Natural killer cell (primary cell): ENCODE measurements around the gene STAC2. TPM values are rescaled to one million over a fixed set of nuclear protein-coding genes. Genes with fewer than 3 reads are reported as not detected.

Experiments
- ATAC-seq, 3 donors: fragments of 150-1000 bp in 2 of 3; fragments of 200-7000 bp in 1 of 3; cut with Tn5 transposase; 1 replicate in 1 of 3; 2 replicates in 2 of 3; pipeline ENCODE4 v1.10.0; 2021; ENCODE audit warnings: mild to moderate bottlenecking in 2 of 3, moderate library complexity in 2 of 3
- DNase-seq, 2 donors: peaks; one replicate each; pipeline versions ENCODE4 v3.0.0 to v3.0.0-alpha.2; 2013 to 2021; ENCODE audit warnings: mixed read lengths in 1 of 2
- H3K27ac ChIP-seq: one replicate; pipeline ENCODE4 v1.5.1; 2013; ENCODE audit warnings: mild to moderate bottlenecking, low read length
- H3K27me3 ChIP-seq: one replicate; pipeline ENCODE4 v1.6.1; 2013; ENCODE audit warnings: low read length; ENCODE audit not compliant: control insufficient read depth, insufficient read depth
- H3K36me3 ChIP-seq: one replicate; pipeline ENCODE4 v1.6.1; 2013; ENCODE audit warnings: low read length; ENCODE audit not compliant: control insufficient read depth, insufficient read depth
- H3K4me1 ChIP-seq: one replicate; pipeline ENCODE4 v1.6.1; 2013; ENCODE audit warnings: low read length; ENCODE audit not compliant: control insufficient read depth, insufficient read depth
- H3K4me3 ChIP-seq: one replicate; pipeline ENCODE4 v1.5.1; 2013; ENCODE audit warnings: low read length
- H3K9me3 ChIP-seq: one replicate; pipeline ENCODE4 v1.6.1; 2013; ENCODE audit warnings: low read length; ENCODE audit not compliant: control insufficient read depth, insufficient read depth
- H3K27ac Mint-ChIP-seq, 2 donors: one replicate each; pipeline ENCODE4 v1.8.0; 2022; ENCODE audit warnings: mild to moderate bottlenecking in 2 of 2, mixed read lengths in 2 of 2, moderate library complexity in 1 of 2
- H3K27me3 Mint-ChIP-seq, 2 donors: one replicate each; pipeline ENCODE4 v1.8.0; 2022; ENCODE audit warnings: low read depth in 2 of 2, mixed read lengths in 2 of 2
- H3K36me3 Mint-ChIP-seq: one replicate; pipeline ENCODE4 v1.8.0; 2022; ENCODE audit warnings: mixed read lengths
- H3K4me1 Mint-ChIP-seq, 2 donors: one replicate each; pipeline ENCODE4 v1.8.0; 2022; ENCODE audit warnings: mixed read lengths in 2 of 2
- H3K4me3 Mint-ChIP-seq: one replicate; pipeline ENCODE4 v1.8.0; 2022; ENCODE audit warnings: mild to moderate bottlenecking, moderate library complexity, mixed read lengths
- H3K9me3 Mint-ChIP-seq, 2 donors: one replicate each; pipeline ENCODE4 v1.8.0; 2022; ENCODE audit warnings: mixed read lengths in 2 of 2
- CTCF ChIP-seq: fragments of 200-600 bp; IDR thresholded peaks from one replicate; pipeline ENCODE4 v1.8.0; 2022; ENCODE audit warnings: antibody characterized with exemption
- WGBS: methylation state at CpG from one replicate; pipeline ENCODE4 v1.1.7; 2013; ENCODE audit warnings: missing lambda C conversion rate; ENCODE audit not compliant: insufficient coverage; 5-methylcytosine and 5-hydroxymethylcytosine counted together
- intact Hi-C: fragments of 100-400 bp; cut with micrococcal nuclease; formaldehyde crosslinking; loops from one replicate; pipeline ENCODE4 v1.14.2; 2022
- total RNA-seq, 4 donors: library from RNA; stranded (reverse); fragments of 120-200 nt in 1 of 4; gene quantifications; one replicate each; pipeline versions ENCODE4 v1.2.3 to v1.2.4, GENCODE V29; 2013 to 2022

STAC2 gene
- total RNA-seq, 3 donors from 2014 or later (not counting 1 experiment from before 2014, with no cell fraction given): not detected

GRCh38 chr17:39208893-39209292 is 16.9 kb downstream of the STAC2 start:
- H3K27ac ChIP-seq: no peak overlapping the region
- peaks cover 0 to 18% of the 10 kb centered on the region in 2 donors for H3K4me1 Mint-ChIP-seq
- H3K4me3 Mint-ChIP-seq: no peak overlapping the region
- intact Hi-C loops: no loop called here
- H3K27me3 Mint-ChIP-seq: peaks cover 0 to 15% of the 10 kb centered on the region in 2 donors
- TF ChIP-seq CTCF: no peak
- peak in 1 of 2 donors; percentile 47 for DNase-seq
- peaks cover 29% of the 10 kb centered on the region for H3K4me1 ChIP-seq
- H3K9me3 ChIP-seq: no peaks in the 10 kb centered on the region
- peak overlapping the region in 1 of 2 donors; percentile 86 for H3K27ac Mint-ChIP-seq
- 70% methylated on average over 8 of the region's 8 CpGs for WGBS
- H3K27me3 ChIP-seq: peaks cover 10% of the 10 kb centered on the region
- no peak overlapping the region for H3K4me3 ChIP-seq
- no peak for ATAC-seq
- peaks cover 14% of the 10 kb centered on the region for H3K36me3 ChIP-seq
- no peaks in the 10 kb centered on the region for H3K9me3 Mint-ChIP-seq
- H3K36me3 Mint-ChIP-seq: no peaks in the 10 kb centered on the region

- H3K27me3 Mint-ChIP-seq: peaks cover 0 to 11% of the 10 kb centered on the region in 2 donors
- no peaks in the 10 kb centered on the region for H3K36me3 Mint-ChIP-seq
- no peak for TF ChIP-seq CTCF
- ATAC-seq (no peak), DNase-seq (peak in 1 of 2 donors; percentile 31)
- Histone ChIP-seq H3K36me3 (peaks cover 21% of the 10 kb centered on the region), H3K4me1 (peaks cover 29% of the 10 kb centered on the region), H3K9me3 (no peaks in the 10 kb centered on the region), H3K27me3 (peaks cover 10% of the 10 kb centered on the region), H3K4me3 (no peak overlapping the region), H3K27ac (no peak overlapping the region)
- H3K4me3 Mint-ChIP-seq: no peak overlapping the region
- peaks cover 0 to 18% of the 10 kb centered on the region in 2 donors for H3K4me1 Mint-ChIP-seq
- H3K27ac Mint-ChIP-seq: no peak overlapping the region
- no peaks in the 10 kb centered on the region for H3K9me3 Mint-ChIP-seq
- 53% methylated on average over 7 of the region's 7 CpGs for WGBS
- intact Hi-C loops: no loop called here
Observed at GRCh38 chr17:39208136-39208535, 17.6 kb downstream of the STAC2 start.

- no peaks in the 10 kb centered on the region for H3K9me3 Mint-ChIP-seq
- H3K9me3 ChIP-seq: no peaks in the 10 kb centered on the region
- intact Hi-C loops: no loop called here
- H3K27me3 ChIP-seq: peaks cover 3% of the 10 kb centered on the region
- peak overlapping the region in 1 of 2 donors; percentile 78 for H3K27ac Mint-ChIP-seq
- WGBS: 87% methylated on average over 3 of the region's 3 CpGs
- no peak overlapping the region for H3K4me3 ChIP-seq
- DNase-seq (no peak), ATAC-seq (no peak)
- TF ChIP-seq CTCF: no peak
- peaks cover 20 to 37% of the 10 kb centered on the region in 2 donors for H3K4me1 Mint-ChIP-seq
- H3K4me3 Mint-ChIP-seq: no peak overlapping the region
- H3K36me3 ChIP-seq: peaks cover 37% of the 10 kb centered on the region
- H3K4me1 ChIP-seq: peaks cover 41% of the 10 kb centered on the region
- H3K27me3 Mint-ChIP-seq: peaks cover 0 to under 1% of the 10 kb centered on the region in 2 donors
- H3K27ac ChIP-seq: no peak overlapping the region
- no peaks in the 10 kb centered on the region for H3K36me3 Mint-ChIP-seq
Observed at GRCh38 chr17:39205112-39205526, 20.6 kb downstream of the STAC2 start.

- 92% methylated on average over 8 of the region's 8 CpGs for WGBS
- Mint-ChIP-seq H3K4me3 (no peak overlapping the region), H3K27ac (peak overlapping the region in 1 of 2 donors; percentile 78), H3K4me1 (peaks cover 29 to 37% of the 10 kb centered on the region in 2 donors), H3K27me3 (no peaks in the 10 kb centered on the region), H3K9me3 (no peaks in the 10 kb centered on the region), H3K36me3 (no peaks in the 10 kb centered on the region)
- no peaks in the 10 kb centered on the region for H3K9me3 ChIP-seq
- no peaks in the 10 kb centered on the region for H3K27me3 ChIP-seq
- ATAC-seq (no peak), DNase-seq (no peak)
- no peak overlapping the region for H3K27ac ChIP-seq
- intact Hi-C loops: no loop called here
- H3K4me3 ChIP-seq: no peak overlapping the region
- H3K4me1 ChIP-seq: peaks cover 38% of the 10 kb centered on the region
- TF ChIP-seq CTCF: no peak
- peaks cover 37% of the 10 kb centered on the region for H3K36me3 ChIP-seq
Observed at GRCh38 chr17:39204245-39204644, 21.5 kb downstream of the STAC2 start.
